Neural cell (in vitro differentiated cells): Measurements from ENCODE around the gene VPREB3. TPM values are rescaled to one million over a fixed set of nuclear protein-coding genes. Genes with fewer than 3 reads are reported as not detected.

Source experiments
- H2AFZ ChIP-seq: fragments of 200-600, 300-800 bp; sonication (generic), shearing (Covaris generic); 2 replicates; pipeline ENCODE4 v1.6.0; 2014; ENCODE audit warnings: low read depth, mild to moderate bottlenecking, antibody characterized with exemption, low read length, moderate library complexity
- H3F3A ChIP-seq: fragments of 200-600 bp; shearing (Covaris generic); 2 replicates; pipeline ENCODE4 v1.6.1; 2016; ENCODE audit warnings: mild to moderate bottlenecking, moderate library complexity, mixed read lengths, antibody characterized with exemption, low read length; ENCODE audit not compliant: insufficient read depth, poor library complexity, severe bottlenecking
- H3K27ac ChIP-seq: fragments of 200-600, 300-800 bp; sonication (generic), shearing (Covaris generic); 2 replicates; pipeline ENCODE4 v1.5.1; 2014; ENCODE audit warnings: mild to moderate bottlenecking, low read length, moderate library complexity
- H3K27me3 ChIP-seq: fragments of 300-800, 200-600 bp; sonication (generic), shearing (Covaris generic); 2 replicates; pipeline ENCODE4 v1.6.0; 2014; ENCODE audit warnings: mild to moderate bottlenecking, low read depth, low read length, moderate library complexity; ENCODE audit not compliant: insufficient read depth
- H3K36me3 ChIP-seq: fragments of 300-800, 200-600 bp; sonication (generic), shearing (Covaris generic); 2 replicates; pipeline ENCODE4 v1.5.1; 2014; ENCODE audit warnings: mild to moderate bottlenecking, antibody characterized with exemption, low read length, moderate library complexity; ENCODE audit not compliant: insufficient read depth
- H3K4me2 ChIP-seq: fragments of 300-800, 200-600 bp; sonication (generic), shearing (Covaris generic); 2 replicates; pipeline ENCODE4 v1.6.0; 2014; ENCODE audit warnings: mild to moderate bottlenecking, low read length
- H3K4me3 ChIP-seq: fragments of 300-800, 200-600 bp; sonication (generic), shearing (Covaris generic); 2 replicates; pipeline ENCODE4 v1.5.1; 2014; ENCODE audit warnings: mild to moderate bottlenecking, low read length, moderate library complexity
- H3K79me2 ChIP-seq: fragments of 200-600 bp; shearing (Covaris generic); replicated peaks from 2 replicates; pipeline ENCODE4 v1.6.0; 2014; ENCODE audit warnings: mild to moderate bottlenecking, low read length, moderate library complexity; ENCODE audit not compliant: insufficient read depth
- H3K9ac ChIP-seq: fragments of 300-800, 200-600 bp; sonication (generic), shearing (Covaris generic); 2 replicates; pipeline ENCODE4 v1.6.1; 2016; ENCODE audit warnings: mild to moderate bottlenecking, low read length, mixed read lengths
- H3K9me2 ChIP-seq: fragments of 200-600 bp; shearing (Covaris generic); 2 replicates; pipeline ENCODE4 v1.6.1; 2016; ENCODE audit warnings: mild to moderate bottlenecking, low read length, mixed read lengths; ENCODE audit not compliant: insufficient read depth
- H3K9me3 ChIP-seq: fragments of 200-600, 300-800 bp; sonication (generic), shearing (Covaris generic); 2 replicates; pipeline ENCODE4 v1.6.1; 2016; ENCODE audit warnings: mild to moderate bottlenecking, mixed run types, low read length, moderate library complexity, mixed read lengths
- H4K20me1 ChIP-seq: fragments of 200-600 bp; shearing (Covaris generic); 2 replicates; pipeline ENCODE4 v1.6.1; 2016; ENCODE audit warnings: mild to moderate bottlenecking, mixed run types; ENCODE audit not compliant: insufficient read depth
- EP300 ChIP-seq: fragments of 450-650 bp; conservative IDR thresholded peaks from 2 replicates; pipeline ENCODE4 v1.6.1; 2014; ENCODE audit warnings: antibody characterized with exemption, mild to moderate bottlenecking, moderate library complexity; ENCODE audit not compliant: poor library complexity, severe bottlenecking
- EZH2 ChIP-seq: fragments of 200-600, 300-800 bp; shearing (Covaris generic), sonication (generic); IDR thresholded peaks from 2 replicates; pipeline ENCODE4 v1.6.1; 2014; ENCODE audit warnings: antibody characterized with exemption, low read length, borderline replicate concordance, mild to moderate bottlenecking; ENCODE audit not compliant: insufficient read depth, poor library complexity, severe bottlenecking
- MXI1 ChIP-seq: fragments of 450-650 bp; conservative IDR thresholded peaks from 2 replicates; pipeline ENCODE4 v1.6.1; 2014; ENCODE audit warnings: antibody characterized with exemption, mild to moderate bottlenecking; ENCODE audit not compliant: poor library complexity, severe bottlenecking
- POLR2AphosphoS5 ChIP-seq: IDR thresholded peaks from 2 replicates; pipeline ENCODE4 v1.6.1; 2012
- RAD21 ChIP-seq: fragments of 450-650 bp; conservative IDR thresholded peaks from 2 replicates; pipeline ENCODE4 v1.6.1; 2014; ENCODE audit warnings: antibody characterized with exemption, mild to moderate bottlenecking, moderate library complexity
- REST ChIP-seq: IDR thresholded peaks from 2 replicates; pipeline ENCODE4 v1.6.1; 2012; ENCODE audit warnings: borderline replicate concordance
- SMC3 ChIP-seq: fragments of 450-650 bp; conservative IDR thresholded peaks from 2 replicates; pipeline ENCODE4 v1.6.1; 2014; ENCODE audit warnings: antibody characterized with exemption, mild to moderate bottlenecking, moderate library complexity; ENCODE audit not compliant: poor library complexity
- TAF1 ChIP-seq: IDR thresholded peaks from 2 replicates; pipeline ENCODE4 v1.6.1; 2012; ENCODE audit warnings: low read depth
- polyA plus RNA-seq: library from polyadenylated mRNA; depleted of rRNA; stranded (reverse); fragments of >200 nt; gene quantifications from 2 replicates; pipeline ENCODE4 v1.2.3, GENCODE V29; 2014
- TF ChIP-seq, protein P1 (sequence below): fragments of 450-650 bp; IDR thresholded peaks from 2 replicates; pipeline ENCODE4 v1.5.1; 2014; ENCODE audit warnings: antibody characterized with exemption, mild to moderate bottlenecking, moderate library complexity; ENCODE audit not compliant: poor library complexity, severe bottlenecking

The VPREB3 gene
- polyA plus RNA-seq, 1 donor from 2014 or later, result not detected

GRCh38 chr22:23762842-23763578 is 8.8 kb upstream of the VPREB3 start, which contains the start of gene C22orf15:
TSS of gene C22orf15 (plus strand) at chr22:23762990. CDS start at chr22:23763307, 317 bp downstream.
- Histone ChIP-seq H3K4me3 (no peak within 1 kb of the TSS), H3K4me2 (no peak within 1 kb of the TSS), H3K27ac (no peak within 1 kb of the TSS), H3F3A (no peaks in the 10 kb centered on the region), H3K27me3 (no peaks in the 10 kb centered on the region), H3K9ac (no peak within 1 kb of the TSS), H3K36me3 (no peaks in the 10 kb centered on the region), H3K9me3 (no peaks in the 10 kb centered on the region), H3K79me2 (no peaks in the 10 kb centered on the region), H3K9me2 (no peaks in the 10 kb centered on the region), H2AFZ (no peak within 1 kb of the TSS), H4K20me1 (no peaks in the 10 kb centered on the region)
- TF ChIP-seq TAF1 (no peak), RAD21 (no peak), EP300 (no peak), SMC3 (no peak), REST (no peak), EZH2 (no peak), POLR2AphosphoS5 (no peak), MXI1 (no peak)
- TF ChIP-seq, protein P1, sequence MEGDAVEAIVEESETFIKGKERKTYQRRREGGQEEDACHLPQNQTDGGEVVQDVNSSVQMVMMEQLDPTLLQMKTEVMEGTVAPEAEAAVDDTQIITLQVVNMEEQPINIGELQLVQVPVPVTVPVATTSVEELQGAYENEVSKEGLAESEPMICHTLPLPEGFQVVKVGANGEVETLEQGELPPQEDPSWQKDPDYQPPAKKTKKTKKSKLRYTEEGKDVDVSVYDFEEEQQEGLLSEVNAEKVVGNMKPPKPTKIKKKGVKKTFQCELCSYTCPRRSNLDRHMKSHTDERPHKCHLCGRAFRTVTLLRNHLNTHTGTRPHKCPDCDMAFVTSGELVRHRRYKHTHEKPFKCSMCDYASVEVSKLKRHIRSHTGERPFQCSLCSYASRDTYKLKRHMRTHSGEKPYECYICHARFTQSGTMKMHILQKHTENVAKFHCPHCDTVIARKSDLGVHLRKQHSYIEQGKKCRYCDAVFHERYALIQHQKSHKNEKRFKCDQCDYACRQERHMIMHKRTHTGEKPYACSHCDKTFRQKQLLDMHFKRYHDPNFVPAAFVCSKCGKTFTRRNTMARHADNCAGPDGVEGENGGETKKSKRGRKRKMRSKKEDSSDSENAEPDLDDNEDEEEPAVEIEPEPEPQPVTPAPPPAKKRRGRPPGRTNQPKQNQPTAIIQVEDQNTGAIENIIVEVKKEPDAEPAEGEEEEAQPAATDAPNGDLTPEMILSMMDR, result no peak

DNA sequence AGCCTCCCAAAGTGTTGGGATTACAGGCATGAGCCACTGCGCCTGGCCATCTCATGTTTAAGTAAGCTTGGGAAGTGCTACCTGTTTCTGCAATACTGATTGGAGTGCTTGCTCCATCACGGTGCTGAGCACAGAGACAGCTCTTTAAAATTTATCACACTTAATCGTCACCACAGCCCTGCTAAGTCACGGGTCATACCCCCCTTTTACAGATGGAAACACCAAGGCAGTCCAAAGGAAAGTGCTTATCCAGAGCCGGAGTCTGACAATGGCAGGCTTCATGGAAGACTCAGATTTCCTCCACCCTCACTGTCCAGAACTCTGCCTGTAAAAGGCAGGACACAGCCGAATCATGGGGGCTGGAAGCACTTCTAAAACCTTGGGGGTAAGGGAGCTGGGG is 5.8 kb upstream of the VPREB3 start:
- no peaks in the 10 kb centered on the region for H3K79me2 ChIP-seq
- no peak overlapping the region for H3K4me2 ChIP-seq
- no peaks in the 10 kb centered on the region for H3F3A ChIP-seq
- no peaks in the 10 kb centered on the region for H3K27me3 ChIP-seq
- no peak overlapping the region for H3K9ac ChIP-seq
- no peak overlapping the region for H2AFZ ChIP-seq
- no peaks in the 10 kb centered on the region for H4K20me1 ChIP-seq
- no peak overlapping the region for H3K4me3 ChIP-seq
- H3K27ac ChIP-seq, result no peak overlapping the region
- TF ChIP-seq TAF1 (no peak), EZH2 (no peak)
- no peaks in the 10 kb centered on the region for H3K36me3 ChIP-seq
- no peaks in the 10 kb centered on the region for H3K9me2 ChIP-seq
- H3K9me3 ChIP-seq, result no peaks in the 10 kb centered on the region
